SKM-1 treated with dmso at 0.1 percent for 144 hours (cell line): Measurements from ENCODE around the gene NTF3.

ENCODE experiments used
- DNase-seq: peaks from one replicate; lab custom pipeline; 2025; ENCODE audit not compliant: unreplicated experiment; lab: John Stamatoyannopoulos, UW

NTF3 gene

DNA sequence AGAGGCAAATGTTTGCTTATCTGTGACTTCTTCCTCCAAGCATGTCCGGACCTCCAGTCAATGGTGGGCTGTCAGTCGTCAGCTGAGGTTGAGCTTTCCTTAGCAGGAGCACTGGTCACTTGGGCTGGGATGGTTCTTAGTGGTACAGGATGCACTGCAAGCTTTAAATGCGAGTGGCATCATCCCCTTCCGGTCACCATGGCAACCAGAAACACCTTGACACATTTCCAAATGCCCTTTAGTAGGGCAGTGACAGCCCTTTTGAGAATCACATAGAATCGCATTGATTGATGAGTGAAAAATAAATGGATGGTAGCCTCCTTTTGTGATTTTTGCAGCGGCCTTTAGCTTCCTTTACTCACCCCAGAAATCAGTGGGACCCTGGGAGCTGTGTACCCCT is 24.1 kb downstream of the NTF3 start:
- DNase-seq: no peak

DNA sequence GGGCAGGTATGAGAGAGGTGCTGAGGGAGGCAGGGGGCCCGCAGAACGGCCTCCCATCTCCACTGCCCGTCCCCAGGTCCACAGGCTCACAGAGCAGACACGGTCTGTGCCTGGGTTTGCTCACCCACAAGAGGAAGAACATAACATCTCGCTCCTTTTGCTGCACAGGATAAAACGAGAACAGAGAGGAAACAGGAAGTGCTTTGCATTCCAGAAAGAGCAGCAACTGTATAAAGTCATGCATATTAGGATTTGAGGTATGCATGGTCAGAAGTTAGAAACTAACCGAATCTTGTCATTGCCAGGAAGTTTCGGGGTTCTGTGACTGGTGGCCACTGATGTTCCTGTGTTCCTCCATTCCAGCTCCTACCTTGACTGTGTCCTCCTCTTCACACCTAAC is 25.0 kb downstream of the NTF3 start:
- no peak for DNase-seq

DNA sequence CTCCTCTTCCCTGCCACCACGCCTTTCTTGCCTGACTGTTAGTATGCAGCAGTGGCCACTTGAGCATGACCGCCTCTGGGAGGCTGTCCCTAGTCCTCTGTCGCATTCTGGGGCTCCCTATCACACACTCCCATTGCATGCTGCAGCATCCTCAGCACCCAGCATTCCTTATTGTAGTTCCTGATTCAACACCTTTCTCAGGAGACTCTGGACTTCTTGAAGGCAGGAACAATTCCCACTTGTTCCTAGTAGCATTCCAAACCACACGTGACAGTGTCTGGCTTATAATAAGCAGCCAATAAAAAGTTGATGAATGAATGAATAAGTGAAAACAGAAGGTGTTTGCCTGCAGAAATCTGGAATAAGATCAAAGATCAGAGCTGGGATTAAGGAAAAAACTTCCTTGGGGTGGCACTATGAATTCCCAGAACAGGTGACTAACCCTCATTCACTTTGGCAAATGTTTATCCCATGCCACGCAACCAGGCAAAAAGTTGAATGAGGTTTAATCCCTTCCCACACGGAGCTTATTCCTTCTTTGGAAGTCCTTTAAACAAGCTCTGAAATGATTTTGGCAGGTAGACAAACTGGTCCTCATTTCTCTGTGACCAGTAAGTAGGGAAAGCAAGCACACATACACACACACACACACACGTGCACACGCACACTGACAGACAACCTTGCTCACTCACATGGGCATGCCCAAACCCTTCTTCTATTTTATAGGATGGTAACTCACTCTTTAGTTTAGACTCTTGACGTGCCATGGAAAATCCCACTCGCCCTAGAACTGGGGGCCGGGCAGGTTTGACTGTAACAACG is 26.5 kb downstream of the NTF3 start:
- DNase-seq: no peak

DNA sequence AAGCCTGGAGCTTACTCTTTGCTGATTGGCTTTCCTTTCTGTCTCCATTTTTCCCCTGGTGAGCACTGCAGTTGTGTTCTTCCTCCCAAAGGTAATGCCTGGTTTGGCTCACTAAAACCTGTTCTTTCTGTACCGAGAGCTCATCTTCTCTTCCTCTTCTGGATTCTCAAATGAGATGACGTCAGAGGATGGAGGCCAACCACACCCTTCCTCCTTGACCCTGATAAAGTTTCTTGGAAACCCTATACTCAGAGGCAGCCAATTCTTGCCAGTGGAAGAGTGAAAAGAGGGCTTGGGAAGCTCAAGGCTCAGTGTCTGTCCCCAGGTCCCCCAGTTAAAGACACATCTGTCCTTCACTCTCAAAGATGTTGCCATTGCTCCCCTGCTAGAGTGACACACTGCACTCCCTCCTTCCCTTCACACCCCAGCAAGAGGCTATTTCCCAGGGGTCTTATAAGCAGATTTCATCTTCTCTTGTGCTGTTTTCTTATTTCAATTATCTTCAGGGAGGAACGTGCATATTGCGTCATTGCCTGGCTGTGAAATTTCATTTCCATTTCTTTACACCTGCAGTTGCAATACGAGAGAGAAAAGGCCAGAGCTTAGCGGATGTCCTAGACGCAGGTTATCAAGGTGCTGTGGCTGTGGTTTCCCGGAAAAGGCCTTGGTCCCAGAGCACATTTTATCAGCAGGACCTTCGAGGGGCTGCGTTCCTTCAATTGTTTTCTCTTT is 27.3 kb downstream of the NTF3 start:
- no peak for DNase-seq

DNA sequence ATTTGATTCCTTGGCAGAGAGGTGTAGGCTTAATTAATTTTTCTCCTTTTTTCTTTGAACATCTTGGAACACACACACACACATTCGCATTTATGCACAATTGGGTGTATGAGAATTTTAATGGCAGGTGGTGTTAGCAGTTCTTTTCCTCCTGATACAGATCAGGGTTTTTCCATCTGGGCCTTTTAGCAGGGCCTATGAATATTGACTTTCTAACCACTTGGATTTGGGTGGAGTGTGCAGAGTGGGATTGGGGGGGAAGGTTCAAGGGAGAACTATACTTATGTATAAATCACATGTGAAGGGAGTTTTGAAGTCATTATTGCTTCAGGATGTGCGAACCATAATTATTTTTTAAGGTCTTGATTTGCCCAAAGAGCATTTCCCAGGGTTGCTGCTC is 28.9 kb downstream of the NTF3 start:
- DNase-seq: no peak

DNA sequence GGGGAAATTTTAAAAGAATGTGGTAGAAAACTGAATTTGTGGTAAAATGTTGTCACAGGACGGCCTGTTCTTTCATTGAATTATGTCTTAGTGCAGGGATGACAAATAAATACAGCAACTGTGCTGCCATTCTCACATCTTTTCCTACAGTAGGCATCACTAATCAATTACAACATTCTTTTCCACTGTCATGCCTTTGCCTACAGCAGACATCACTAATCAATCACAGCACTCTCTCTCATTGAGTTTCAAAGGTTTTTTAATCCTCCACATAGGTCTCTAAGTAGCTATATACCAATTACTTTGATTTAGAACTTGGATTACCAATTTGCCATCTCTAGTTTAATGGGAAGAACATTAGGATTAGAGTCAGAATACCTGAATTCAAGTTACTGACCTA is 30.1 kb downstream of the NTF3 start:
- no peak for DNase-seq

DNA sequence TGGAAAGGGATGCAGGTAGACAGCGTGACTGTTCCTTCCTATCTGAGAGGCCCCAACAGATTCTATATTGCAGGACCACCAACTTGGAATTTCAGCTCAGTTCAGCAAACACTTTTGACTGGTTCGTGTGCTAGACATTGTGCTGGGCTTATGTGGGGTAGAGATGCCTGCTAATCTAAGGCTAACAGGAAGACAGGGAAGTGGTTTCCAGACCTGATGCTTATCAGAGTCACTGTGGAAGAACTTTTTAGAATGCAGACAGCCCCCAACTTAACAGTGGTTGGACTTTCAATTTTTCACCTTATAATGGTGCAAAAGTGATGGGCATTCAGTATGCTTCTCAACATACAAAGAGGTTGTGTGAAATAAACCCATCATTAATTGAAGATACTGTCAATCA is 32.2 kb downstream of the NTF3 start:
- DNase-seq: no peak

DNA sequence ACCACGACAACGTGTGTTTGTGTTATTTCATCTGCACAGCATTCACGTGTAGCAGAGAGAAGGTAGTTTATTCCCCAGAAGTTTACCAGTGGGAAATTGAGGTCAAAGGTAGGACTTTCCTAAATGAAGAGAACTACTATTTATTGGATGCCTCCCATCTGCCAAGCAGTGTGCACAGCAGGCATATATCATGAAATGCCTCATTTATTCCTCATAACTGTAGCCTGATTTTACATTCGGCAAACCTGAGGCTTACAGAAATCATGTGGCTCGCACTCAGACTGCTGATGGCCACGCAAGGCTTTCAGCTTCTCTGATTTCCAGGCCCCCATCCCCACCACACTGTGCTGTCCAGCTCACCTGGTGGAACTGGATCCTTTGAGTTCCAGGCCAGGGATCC is 33.5 kb downstream of the NTF3 start:
- no peak for DNase-seq

DNA sequence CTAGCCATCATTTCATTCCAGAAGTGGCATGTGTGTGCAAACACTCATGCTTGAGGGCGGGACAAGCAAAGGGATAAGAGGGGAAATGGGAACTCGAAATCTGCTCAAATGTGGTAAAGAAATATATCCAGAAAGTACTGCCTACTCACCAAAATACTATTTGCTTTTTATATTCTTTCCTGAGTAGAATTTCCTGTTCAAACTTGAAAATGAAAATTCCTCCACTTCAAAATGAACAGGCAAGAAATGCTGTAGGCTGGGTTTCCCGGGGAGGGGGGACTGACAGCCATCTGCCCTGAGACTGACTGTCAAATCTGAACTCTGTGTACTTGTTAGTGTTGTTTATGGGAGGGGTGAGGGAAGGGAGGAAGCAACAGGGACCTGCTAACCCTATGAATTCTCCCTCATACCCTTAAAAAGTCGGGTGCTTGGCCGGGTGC is 34.6 kb downstream of the NTF3 start:
- no peak for DNase-seq

DNA sequence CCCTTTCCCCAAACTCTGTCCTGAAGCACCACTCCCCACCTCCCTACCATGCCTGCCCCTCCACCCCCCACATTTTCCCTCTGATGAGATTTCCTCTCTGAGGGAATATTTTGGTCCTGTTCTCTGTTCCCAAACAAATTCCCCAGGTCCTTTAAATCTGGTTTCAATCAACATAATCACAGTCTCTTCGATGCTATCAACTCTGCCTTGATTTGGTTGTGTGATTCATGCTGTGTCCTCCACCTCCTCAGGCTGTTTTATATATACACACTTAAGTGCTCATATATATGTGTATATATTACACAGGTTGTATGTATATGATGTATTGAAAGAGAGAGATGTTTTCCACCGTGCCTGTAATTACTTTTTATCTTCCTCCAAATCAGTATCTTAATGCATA is 36.0 kb downstream of the NTF3 start:
- no peak for DNase-seq

DNA sequence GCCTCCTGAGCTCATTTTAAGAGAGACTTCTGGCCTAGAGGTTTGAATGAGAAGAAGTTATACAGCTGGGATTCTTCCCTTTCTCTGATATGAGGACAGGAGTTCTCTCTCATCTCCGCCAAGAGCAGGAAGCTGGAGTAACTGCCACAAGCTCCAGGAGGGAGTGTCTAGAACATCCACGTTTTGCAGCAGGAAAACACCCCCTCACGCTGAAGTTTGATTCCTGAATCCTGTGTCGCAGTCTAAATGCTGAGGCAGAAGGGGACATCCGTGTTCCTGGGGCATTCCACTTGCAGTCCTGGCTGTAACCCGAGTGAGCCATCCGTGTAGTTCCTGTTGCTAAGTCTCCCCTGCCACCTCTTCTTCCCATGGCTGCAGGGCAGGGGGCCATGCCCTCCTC is 38.3 kb downstream of the NTF3 start:
- DNase-seq: no peak

DNA sequence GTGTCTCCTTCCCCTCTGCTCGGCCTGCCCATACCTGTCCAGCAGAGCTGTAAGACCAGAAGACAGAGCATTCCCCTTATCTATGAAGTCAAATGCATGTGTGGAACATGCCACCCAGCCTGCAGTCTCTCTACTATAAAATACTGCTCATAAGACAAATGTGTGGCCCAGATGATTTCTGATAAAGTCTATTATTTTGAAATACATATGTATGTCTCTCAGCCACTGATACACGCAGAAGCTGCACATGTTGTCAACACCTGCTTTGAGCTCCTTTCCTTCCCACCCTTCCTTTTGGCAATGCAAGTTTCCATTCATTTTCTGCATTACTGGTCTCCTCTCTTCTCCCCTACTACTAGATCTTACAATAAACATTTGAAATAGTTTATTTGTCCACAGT is 38.8 kb downstream of the NTF3 start:
- DNase-seq: no peak

DNA sequence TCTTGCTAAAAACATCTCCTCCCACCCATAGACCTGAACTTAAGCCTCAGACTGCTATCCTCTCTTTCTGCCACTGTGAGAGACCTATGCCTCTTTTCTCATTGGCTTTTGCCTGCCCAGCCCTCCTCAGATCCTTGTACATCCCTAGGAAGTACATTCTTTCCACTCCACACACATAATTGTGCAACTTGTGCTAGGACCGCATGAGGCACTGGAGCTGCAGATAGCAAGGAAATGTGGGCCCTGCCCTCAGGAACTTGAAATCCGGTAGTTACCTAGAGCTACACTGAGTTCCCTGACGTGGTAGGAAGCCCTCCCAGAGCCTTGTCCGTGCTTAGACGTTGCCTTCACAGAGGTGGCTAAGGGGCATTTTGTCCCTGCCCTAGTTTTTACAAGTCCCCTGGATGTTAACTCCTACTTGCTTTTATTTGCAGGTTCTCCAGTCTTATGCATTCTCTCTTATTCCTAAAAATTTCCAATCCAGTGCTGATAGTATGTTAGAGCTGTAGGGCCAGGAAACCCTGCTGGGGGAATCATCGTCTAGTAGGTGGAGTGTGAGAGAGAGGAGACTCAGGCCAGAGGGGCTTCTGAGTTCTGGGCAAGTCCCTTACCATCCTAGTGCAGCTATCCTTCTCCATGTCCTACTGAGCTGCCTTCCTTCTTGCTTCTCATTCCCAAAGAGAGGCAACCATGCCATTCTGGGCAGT is 41.3 kb downstream of the NTF3 start:
- DNase-seq: no peak

DNA sequence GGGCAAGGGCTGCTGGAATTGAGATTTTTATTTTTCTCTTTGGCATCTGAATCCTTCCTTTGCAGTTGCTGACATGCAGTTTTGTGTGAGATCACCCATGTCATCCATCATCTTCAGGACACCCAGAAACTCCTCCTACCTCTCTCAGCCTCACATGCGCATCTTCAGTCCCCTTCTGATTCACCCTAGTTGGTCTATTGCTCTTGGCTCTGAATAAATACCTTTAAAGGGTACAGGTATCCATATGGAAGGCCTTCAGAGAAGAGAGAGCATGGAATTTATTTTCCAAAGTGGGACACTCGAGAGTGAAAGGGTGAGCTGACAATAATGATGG is 41.8 kb downstream of the NTF3 start:
- no peak for DNase-seq

DNA sequence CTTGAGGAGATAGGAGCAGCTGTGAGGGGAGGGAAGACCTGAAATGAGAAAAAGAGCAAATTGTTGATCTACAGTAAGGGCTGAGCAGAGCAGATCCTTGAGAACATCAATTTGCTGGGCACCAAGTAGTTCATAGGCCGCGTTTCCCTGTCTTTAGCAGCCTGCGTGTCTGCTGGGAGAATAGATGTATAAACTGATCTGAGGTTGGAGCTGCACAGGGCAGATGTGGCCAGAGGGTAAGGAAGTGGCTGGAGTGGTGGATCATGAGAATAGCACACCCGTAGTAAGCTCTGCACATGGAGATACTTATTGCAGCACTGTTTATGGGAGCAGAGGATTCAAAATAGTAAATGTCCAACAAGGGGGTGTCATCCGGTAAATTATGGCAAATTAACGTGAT is 44.4 kb downstream of the NTF3 start:
- DNase-seq: no peak

DNA sequence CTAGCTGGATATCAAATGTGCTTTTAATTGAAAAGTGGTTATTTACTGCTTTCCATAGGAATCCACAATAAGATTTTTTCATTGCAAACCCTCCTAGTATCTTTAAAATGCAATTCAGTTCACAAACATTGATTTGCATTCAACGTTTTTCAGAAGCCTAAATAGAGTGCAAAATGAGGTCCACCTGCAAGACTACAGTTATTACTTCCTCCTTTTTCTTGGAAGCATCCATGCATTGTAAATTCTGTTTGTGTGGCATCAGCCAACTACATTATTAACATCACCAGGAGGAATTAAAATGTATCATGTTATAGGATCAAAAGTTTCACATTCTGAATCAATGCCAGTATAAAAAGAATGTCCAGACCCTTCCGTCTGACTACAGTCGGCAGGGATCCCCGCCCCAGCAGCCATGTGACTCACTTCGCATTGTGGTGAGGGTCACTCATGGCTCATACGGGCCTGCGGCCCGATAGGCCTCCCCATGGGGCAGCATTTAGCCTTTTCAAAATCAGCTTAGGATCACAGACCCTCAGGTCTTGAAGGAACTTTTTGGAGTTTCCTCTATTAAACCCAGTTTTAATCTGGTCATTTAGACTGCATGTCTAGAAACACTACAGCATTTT is 46.3 kb downstream of the NTF3 start:
- DNase-seq: no peak

DNA sequence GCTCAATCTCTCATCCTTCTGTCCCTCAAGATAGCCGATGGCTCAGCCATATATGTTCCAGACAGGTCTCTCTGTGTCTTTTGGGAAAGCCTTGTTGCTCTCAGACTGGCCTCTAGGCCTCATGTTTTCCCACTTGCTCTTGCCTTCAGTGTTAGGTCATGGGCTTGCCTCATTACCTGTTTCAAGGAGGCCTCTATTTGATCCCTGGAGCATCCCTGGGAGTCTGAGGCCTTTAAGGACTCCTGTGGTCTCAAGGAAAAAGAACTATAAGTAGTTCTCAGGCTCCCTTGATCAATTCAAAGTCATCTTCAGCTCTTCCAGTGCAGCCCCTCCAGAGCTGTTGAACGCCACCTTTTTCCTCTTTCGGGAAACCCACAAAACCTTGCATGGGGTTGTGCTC is 47.9 kb downstream of the NTF3 start:
- no peak for DNase-seq

DNA sequence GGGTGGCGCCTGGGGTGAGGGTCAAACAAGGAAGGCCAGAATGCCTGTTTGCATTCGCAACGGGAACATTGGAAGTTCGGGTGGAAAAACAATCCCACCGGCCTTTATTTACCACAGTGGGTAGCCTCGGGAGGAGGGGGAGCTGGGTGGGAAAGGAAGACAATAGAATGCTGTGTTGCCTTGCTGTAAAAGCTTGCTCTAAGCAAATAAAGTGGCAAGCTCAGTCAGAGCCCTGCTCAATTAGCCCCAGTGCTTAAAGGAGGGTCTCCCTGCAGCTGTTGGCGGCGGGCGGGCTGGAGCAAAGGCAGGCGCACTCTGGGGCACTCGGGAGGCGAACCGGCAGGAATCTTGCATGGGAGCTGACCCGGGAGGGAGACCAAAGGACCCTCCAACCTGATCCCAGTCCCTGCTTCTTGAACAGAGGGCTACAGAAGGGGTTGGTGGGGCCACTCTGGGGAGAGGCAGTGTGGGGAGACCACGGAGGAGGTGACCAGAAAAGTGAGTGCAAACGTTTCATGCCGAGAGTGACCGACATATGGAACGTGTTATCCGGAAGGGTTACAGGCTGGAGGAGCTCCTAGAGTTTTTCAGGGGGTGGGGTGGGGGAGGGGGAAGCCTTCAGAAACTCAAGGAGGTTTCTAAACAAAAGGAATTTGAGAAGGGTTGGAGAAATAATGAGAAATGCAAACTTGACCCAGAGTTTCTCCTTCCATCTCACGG is 48.5 kb downstream of the NTF3 start:
- no peak for DNase-seq

DNA sequence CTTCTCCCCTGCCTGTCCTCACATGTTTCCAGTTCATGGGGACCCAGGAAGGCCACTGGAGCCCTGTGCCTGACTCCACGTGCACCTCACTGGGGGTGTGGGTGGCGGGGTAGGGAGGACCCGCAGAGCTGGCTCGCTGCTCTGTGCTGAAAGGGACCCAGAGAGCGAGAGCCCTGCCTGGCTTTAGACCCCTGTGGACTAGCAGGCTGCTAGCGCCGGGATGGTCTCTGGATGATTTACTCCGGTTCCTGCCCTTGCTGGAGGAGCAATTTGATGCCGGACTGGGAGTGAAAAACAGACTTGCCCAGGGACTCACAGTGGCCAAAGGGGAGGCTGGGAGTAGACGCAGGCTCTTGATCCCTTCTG is 49.0 kb downstream of the NTF3 start:
- DNase-seq: no peak

DNA sequence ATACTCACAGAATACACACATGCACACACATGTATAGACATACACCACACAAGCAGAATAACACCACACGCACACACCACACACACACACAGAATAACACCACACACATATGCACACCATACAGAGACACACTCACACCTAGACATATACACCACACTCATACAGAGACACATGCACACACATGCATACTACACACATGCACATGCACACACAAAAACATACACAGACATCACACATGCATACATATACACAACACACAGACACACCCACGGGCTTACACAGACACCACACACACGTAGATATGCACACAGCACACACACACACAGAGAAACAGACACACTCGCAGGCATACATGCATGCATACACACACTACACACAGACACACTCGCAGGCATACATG is 49.7 kb downstream of the NTF3 start:
- no peak for DNase-seq

DNA sequence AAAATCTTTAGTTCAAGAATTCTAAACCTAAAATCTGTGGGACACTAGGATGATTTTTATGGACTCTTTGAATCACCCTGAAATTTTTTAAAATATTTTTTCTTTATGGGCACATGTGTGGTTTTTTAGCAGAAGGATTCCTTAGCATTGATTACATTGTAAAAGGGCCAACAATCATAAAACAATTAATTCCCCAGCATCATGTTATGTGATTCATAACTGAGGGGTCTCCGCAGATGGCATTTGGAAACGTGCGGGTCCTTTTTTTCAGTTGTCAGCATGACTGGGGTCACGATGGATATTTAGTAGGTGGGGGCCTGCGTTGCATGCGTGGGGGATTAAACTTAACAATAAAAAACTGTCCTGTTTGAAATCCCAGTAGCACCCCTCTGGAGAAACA is 52.5 kb downstream of the NTF3 start:
- no peak for DNase-seq
